IPS-NIHi7 (cell line): ENCODE data around the gene ABCF1.

Experiments used
- DNase-seq: peaks from one replicate; pipeline ENCODE4 v3.0.0; 2012; ENCODE audit warnings: mixed read lengths; ENCODE audit errors: extremely low spot score

The ABCF1 gene

DNA sequence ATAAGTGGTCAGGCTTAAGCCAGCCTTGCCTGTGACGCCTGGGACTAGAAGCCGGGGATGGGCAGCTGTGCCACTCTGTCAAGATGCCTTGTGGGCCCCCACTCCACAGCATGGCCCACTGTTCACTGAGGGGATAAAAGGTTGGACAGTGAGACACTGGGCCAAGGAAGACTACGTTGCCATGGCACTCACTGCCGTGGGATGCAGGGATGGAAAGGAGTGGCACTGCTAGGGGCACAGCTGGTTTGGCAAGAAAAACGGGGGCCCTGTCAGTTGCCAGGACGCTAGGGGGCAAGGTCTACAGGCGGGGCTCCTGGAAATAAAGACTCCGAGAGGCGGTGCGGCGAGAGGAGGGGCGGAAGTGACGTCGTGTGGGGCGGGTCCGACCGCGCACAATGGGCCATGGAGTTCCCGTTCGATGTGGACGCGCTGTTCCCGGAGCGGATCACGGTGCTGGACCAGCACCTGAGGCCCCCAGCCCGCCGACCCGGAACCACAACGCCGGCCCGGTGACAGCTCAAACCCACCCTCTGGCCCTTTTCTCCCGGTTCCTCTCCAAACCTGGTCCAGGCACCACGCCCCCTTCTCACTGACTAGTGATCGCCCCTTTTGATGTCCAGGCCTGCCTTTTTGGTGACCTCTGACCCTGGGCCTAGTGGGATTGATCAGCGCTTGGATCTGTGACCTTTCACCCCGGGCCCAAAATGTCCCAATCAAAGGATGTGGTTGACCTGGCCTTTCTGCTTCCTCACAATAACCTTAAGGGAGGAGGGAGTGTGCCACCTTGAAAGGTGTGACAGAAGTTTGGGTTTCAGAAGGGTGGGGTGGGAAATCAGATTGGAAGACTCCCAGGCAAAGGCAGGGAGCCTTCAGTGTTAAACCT is 55.5 kb downstream of the ABCF1 start, which contains the start of gene ATAT1:
ATAT1 (plus strand) TSS at position 391 of the 883 bp plus-strand sequence.
- peak; percentile 91 for DNase-seq

DNA sequence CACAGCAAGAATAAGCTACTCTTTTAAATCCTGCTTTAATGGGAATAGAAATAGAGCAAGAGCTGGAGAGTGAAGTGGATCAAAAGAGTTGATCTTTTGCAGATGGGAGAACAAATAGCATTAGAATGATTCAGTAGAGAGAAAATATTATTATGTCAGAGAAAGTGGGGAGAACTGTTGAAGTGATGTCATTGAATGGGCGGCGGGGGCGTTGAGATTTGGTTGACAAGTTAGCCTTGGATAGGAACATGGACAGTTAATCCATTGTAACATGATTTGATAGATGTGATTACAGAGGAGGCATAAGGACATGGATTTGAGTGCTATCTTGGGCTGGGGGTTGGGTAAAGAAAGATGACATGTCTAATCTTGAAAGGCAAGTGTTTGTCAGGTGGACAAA is 64.6 kb downstream of the ABCF1 start:
- DNase-seq, result no peak

DNA sequence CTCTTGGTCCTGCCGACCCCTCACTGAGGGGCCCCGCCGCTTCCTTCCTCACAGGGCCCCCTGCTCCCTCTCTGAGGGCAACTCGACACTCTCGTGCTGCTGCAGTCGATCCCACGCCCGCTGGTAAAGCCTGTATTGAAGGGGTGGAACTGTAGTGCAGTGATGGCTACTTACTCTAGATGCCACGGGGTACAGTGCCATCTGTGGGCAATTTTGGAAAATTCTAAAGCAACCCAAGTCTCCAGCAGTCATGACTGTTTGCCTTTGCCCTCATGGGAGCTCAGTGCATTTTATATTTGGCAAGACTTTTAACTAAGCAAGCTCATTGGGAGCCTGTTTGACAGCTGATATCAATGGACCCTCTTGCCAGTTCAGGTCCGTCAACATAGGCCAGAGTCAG is 69.2 kb downstream of the ABCF1 start:
- no peak for DNase-seq

DNA sequence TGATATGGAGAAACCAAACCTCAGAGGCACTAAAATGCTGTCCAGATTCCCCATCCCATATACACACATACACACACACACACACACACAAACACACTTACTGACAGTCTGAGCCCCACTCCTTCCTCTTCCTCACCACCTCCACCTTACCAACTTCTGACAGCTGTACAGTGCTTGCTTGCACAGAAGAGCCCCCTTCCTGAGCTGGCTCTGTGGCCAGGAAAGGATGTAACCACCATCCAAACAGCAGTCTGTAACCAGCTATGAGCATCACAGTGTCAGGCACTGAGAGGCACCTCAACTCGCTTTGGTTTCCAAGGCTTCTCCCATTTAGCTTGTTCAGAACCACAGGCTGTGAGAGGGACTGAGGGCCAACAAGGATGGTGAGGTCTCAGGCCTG is 69.8 kb downstream of the ABCF1 start:
- no peak for DNase-seq
